HG03378 (cell line): ENCODE results near the gene GRAP.
"Not testable (repeated sequence)": the region's sequence is repeated elsewhere in the genome, so short reads cannot be mapped to it uniquely, and the experiment has no call there.

Experiments used
- ATAC-seq: cut with Tn5 transposase; IDR thresholded peaks from one replicate; pipeline ENCODE4 v1.9.1; 2021; ENCODE audit warnings: mild to moderate bottlenecking, moderate library complexity; ENCODE audit not compliant: unreplicated experiment

GRAP gene

GRCh38 chr17:19046782-19047375 lies at the start of gene GRAP:
TSS of gene GRAP (minus strand) at chr17:19046957. CDS start at chr17:19046926, 31 bp downstream.
- not testable (repeated sequence) for ATAC-seq

GRCh38 chr17:19093684-19094438 lies 47.1 kb upstream of the GRAP start:
- not testable (repeated sequence) for ATAC-seq

- ATAC-seq: not testable (repeated sequence)
These were observed 46.3 kb upstream of the GRAP start for GRCh38 chr17:19092737-19093683.

GRCh38 chr17:19090058-19090772 lies 43.5 kb upstream of the GRAP start:
- ATAC-seq: not testable (repeated sequence)

GRCh38 chr17:19088804-19089685 lies 42.3 kb upstream of the GRAP start:
- ATAC-seq: not testable (repeated sequence)

GRCh38 chr17:19077386-19077785 lies 30.6 kb upstream of the GRAP start:
- ATAC-seq: not testable (repeated sequence)

GRCh38 chr17:19076398-19077192 lies 29.8 kb upstream of the GRAP start:
- not testable (repeated sequence) for ATAC-seq

GRCh38 chr17:19070318-19071168 lies 23.8 kb upstream of the GRAP start:
- peak; percentile 60 for ATAC-seq

GRCh38 chr17:19064378-19064777 lies 17.6 kb upstream of the GRAP start:
- not testable (repeated sequence) for ATAC-seq

GRCh38 chr17:19063326-19063956 lies 16.7 kb upstream of the GRAP start:
- ATAC-seq: not testable (repeated sequence)

GRCh38 chr17:19062718-19063325 lies 16.1 kb upstream of the GRAP start:
- ATAC-seq: peak; percentile 65

GRCh38 chr17:19062009-19062717 lies 15.4 kb upstream of the GRAP start:
- peak; percentile 58 for ATAC-seq

GRCh38 chr17:19055447-19055846 lies 8.7 kb upstream of the GRAP start:
- peak; percentile 51 for ATAC-seq

GRCh38 chr17:19048826-19049225 lies 2.1 kb upstream of the GRAP start:
- not testable (repeated sequence) for ATAC-seq

GRCh38 chr17:19047510-19047909 lies 753 bp upstream of the GRAP start:
- not testable (repeated sequence) for ATAC-seq

GRCh38 chr17:19044643-19045042 lies 2.1 kb downstream of the GRAP start:
- ATAC-seq: not testable (repeated sequence)
